Neural cell (in vitro differentiated cells): ENCODE data around the gene SEL1L2. TPM values are rescaled to one million over a fixed set of nuclear protein-coding genes. Genes with fewer than 3 reads are reported as not detected.
A peak's percentile ranks its signal among the peaks of the same experiment; 100 is the strongest.

Experiments
- H2AFZ ChIP-seq: fragments of 200-600, 300-800 bp; sonication (generic), shearing (Covaris generic); 2 replicates; pipeline ENCODE4 v1.6.0; 2014; ENCODE audit warnings: low read depth, mild to moderate bottlenecking, antibody characterized with exemption, low read length, moderate library complexity
- H3F3A ChIP-seq: fragments of 200-600 bp; shearing (Covaris generic); 2 replicates; pipeline ENCODE4 v1.6.1; 2016; ENCODE audit warnings: mild to moderate bottlenecking, moderate library complexity, mixed read lengths, antibody characterized with exemption, low read length; ENCODE audit not compliant: insufficient read depth, poor library complexity, severe bottlenecking
- H3K27ac ChIP-seq: fragments of 200-600, 300-800 bp; sonication (generic), shearing (Covaris generic); 2 replicates; pipeline ENCODE4 v1.5.1; 2014; ENCODE audit warnings: mild to moderate bottlenecking, low read length, moderate library complexity
- H3K27me3 ChIP-seq: fragments of 300-800, 200-600 bp; sonication (generic), shearing (Covaris generic); 2 replicates; pipeline ENCODE4 v1.6.0; 2014; ENCODE audit warnings: mild to moderate bottlenecking, low read depth, low read length, moderate library complexity; ENCODE audit not compliant: insufficient read depth
- H3K36me3 ChIP-seq: fragments of 300-800, 200-600 bp; sonication (generic), shearing (Covaris generic); 2 replicates; pipeline ENCODE4 v1.5.1; 2014; ENCODE audit warnings: mild to moderate bottlenecking, antibody characterized with exemption, low read length, moderate library complexity; ENCODE audit not compliant: insufficient read depth
- H3K4me2 ChIP-seq: fragments of 300-800, 200-600 bp; sonication (generic), shearing (Covaris generic); 2 replicates; pipeline ENCODE4 v1.6.0; 2014; ENCODE audit warnings: mild to moderate bottlenecking, low read length
- H3K4me3 ChIP-seq: fragments of 300-800, 200-600 bp; sonication (generic), shearing (Covaris generic); 2 replicates; pipeline ENCODE4 v1.5.1; 2014; ENCODE audit warnings: mild to moderate bottlenecking, low read length, moderate library complexity
- H3K79me2 ChIP-seq: fragments of 200-600 bp; shearing (Covaris generic); replicated peaks from 2 replicates; pipeline ENCODE4 v1.6.0; 2014; ENCODE audit warnings: mild to moderate bottlenecking, low read length, moderate library complexity; ENCODE audit not compliant: insufficient read depth
- H3K9ac ChIP-seq: fragments of 300-800, 200-600 bp; sonication (generic), shearing (Covaris generic); 2 replicates; pipeline ENCODE4 v1.6.1; 2016; ENCODE audit warnings: mild to moderate bottlenecking, low read length, mixed read lengths
- H3K9me2 ChIP-seq: fragments of 200-600 bp; shearing (Covaris generic); 2 replicates; pipeline ENCODE4 v1.6.1; 2016; ENCODE audit warnings: mild to moderate bottlenecking, low read length, mixed read lengths; ENCODE audit not compliant: insufficient read depth
- H3K9me3 ChIP-seq: fragments of 200-600, 300-800 bp; sonication (generic), shearing (Covaris generic); 2 replicates; pipeline ENCODE4 v1.6.1; 2016; ENCODE audit warnings: mild to moderate bottlenecking, mixed run types, low read length, moderate library complexity, mixed read lengths
- H4K20me1 ChIP-seq: fragments of 200-600 bp; shearing (Covaris generic); 2 replicates; pipeline ENCODE4 v1.6.1; 2016; ENCODE audit warnings: mild to moderate bottlenecking, mixed run types; ENCODE audit not compliant: insufficient read depth
- EP300 ChIP-seq: fragments of 450-650 bp; conservative IDR thresholded peaks from 2 replicates; pipeline ENCODE4 v1.6.1; 2014; ENCODE audit warnings: antibody characterized with exemption, mild to moderate bottlenecking, moderate library complexity; ENCODE audit not compliant: poor library complexity, severe bottlenecking
- EZH2 ChIP-seq: fragments of 200-600, 300-800 bp; shearing (Covaris generic), sonication (generic); IDR thresholded peaks from 2 replicates; pipeline ENCODE4 v1.6.1; 2014; ENCODE audit warnings: antibody characterized with exemption, low read length, borderline replicate concordance, mild to moderate bottlenecking; ENCODE audit not compliant: insufficient read depth, poor library complexity, severe bottlenecking
- MXI1 ChIP-seq: fragments of 450-650 bp; conservative IDR thresholded peaks from 2 replicates; pipeline ENCODE4 v1.6.1; 2014; ENCODE audit warnings: antibody characterized with exemption, mild to moderate bottlenecking; ENCODE audit not compliant: poor library complexity, severe bottlenecking
- POLR2AphosphoS5 ChIP-seq: IDR thresholded peaks from 2 replicates; pipeline ENCODE4 v1.6.1; 2012
- RAD21 ChIP-seq: fragments of 450-650 bp; conservative IDR thresholded peaks from 2 replicates; pipeline ENCODE4 v1.6.1; 2014; ENCODE audit warnings: antibody characterized with exemption, mild to moderate bottlenecking, moderate library complexity
- SMC3 ChIP-seq: fragments of 450-650 bp; conservative IDR thresholded peaks from 2 replicates; pipeline ENCODE4 v1.6.1; 2014; ENCODE audit warnings: antibody characterized with exemption, mild to moderate bottlenecking, moderate library complexity; ENCODE audit not compliant: poor library complexity
- TAF1 ChIP-seq: IDR thresholded peaks from 2 replicates; pipeline ENCODE4 v1.6.1; 2012; ENCODE audit warnings: low read depth
- polyA plus RNA-seq: library from polyadenylated mRNA; depleted of rRNA; stranded (reverse); fragments of >200 nt; gene quantifications from 2 replicates; pipeline ENCODE4 v1.2.3, GENCODE V29; 2014
- TF ChIP-seq, protein P1 (sequence below): IDR thresholded peaks from 2 replicates; pipeline ENCODE4 v1.6.1; 2012; ENCODE audit warnings: borderline replicate concordance

Gene SEL1L2
- polyA plus RNA-seq, 1 donor from 2014 or later: not detected

GRCh38 chr20:13960525-13960924 is 29.9 kb downstream of the SEL1L2 start:
- H3K9me2 ChIP-seq: no peaks in the 10 kb centered on the region
- no peak overlapping the region for H2AFZ ChIP-seq
- H3K9me3 ChIP-seq: no peaks in the 10 kb centered on the region
- H3K36me3 ChIP-seq: no peaks in the 10 kb centered on the region
- H3K27ac ChIP-seq: no peak overlapping the region
- no peaks in the 10 kb centered on the region for H4K20me1 ChIP-seq
- H3K79me2 ChIP-seq: no peaks in the 10 kb centered on the region
- no peak overlapping the region for H3K4me3 ChIP-seq
- TF ChIP-seq MXI1 (no peak), SMC3 (no peak)
- no peaks in the 10 kb centered on the region for H3F3A ChIP-seq
- H3K4me2 ChIP-seq: no peak overlapping the region
- no peak overlapping the region for H3K9ac ChIP-seq
- H3K27me3 ChIP-seq: no peaks in the 10 kb centered on the region

DNA sequence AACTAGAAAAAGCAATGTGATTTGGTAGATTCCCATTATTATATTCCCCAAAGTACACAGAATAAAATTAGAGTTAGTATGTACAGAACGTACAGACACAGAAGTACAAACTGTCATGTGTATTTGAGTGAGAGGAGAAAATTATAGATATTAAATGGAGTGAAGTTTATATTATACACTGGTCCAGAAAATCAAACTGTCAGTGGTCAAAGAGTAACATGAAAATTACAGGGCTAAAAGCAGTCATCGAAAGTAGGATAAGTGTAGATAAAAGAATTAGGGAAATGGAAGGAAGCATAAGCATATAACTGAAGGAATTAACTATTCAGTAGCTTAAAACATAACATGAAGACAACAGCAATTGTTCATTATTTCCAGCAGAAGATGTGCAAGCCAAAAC is 30.3 kb downstream of the SEL1L2 start:
- Histone ChIP-seq H3K36me3 (no peaks in the 10 kb centered on the region), H3K9me2 (no peaks in the 10 kb centered on the region), H3K9me3 (no peaks in the 10 kb centered on the region), H3F3A (no peaks in the 10 kb centered on the region), H3K4me2 (no peak overlapping the region), H3K27ac (no peak overlapping the region), H3K9ac (no peak overlapping the region), H3K27me3 (no peaks in the 10 kb centered on the region), H4K20me1 (no peaks in the 10 kb centered on the region), H3K4me3 (no peak overlapping the region), H2AFZ (no peak overlapping the region), H3K79me2 (no peaks in the 10 kb centered on the region)
- TF ChIP-seq EP300 (peak; percentile 75), POLR2AphosphoS5 (peak; percentile 56), EZH2 (no peak)

DNA sequence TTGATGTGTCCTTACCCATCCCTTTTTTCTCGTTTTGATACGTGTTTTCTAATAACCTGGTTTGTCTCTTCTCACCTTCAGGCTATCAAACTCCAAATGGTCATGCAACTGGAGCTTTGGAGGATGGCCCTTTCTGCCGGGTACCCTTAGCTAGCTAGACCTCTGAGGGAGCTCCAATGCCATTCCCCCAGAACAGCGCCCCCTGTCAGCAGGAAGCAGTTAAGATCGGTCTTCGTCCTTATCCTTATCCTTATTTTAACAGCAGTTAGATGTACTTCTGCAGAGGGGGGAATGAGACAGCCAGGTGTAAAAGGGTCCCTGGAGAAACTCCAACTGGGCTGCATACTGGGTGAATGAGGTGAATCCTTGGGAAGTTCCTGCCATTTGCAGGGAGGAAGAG is 37.2 kb downstream of the SEL1L2 start:
- Histone ChIP-seq H3K9me2 (no peaks in the 10 kb centered on the region), H3K9ac (no peak overlapping the region), H3K27ac (no peak overlapping the region), H3K9me3 (no peaks in the 10 kb centered on the region), H3K36me3 (no peaks in the 10 kb centered on the region), H3K27me3 (no peaks in the 10 kb centered on the region), H4K20me1 (no peaks in the 10 kb centered on the region), H3K4me3 (no peak overlapping the region), H3K79me2 (no peaks in the 10 kb centered on the region), H2AFZ (no peak overlapping the region), H3F3A (no peaks in the 10 kb centered on the region), H3K4me2 (no peak overlapping the region)
- TF ChIP-seq MXI1: no peak
- TF ChIP-seq POLR2AphosphoS5: no peak
- TF ChIP-seq EZH2: no peak
- TF ChIP-seq, protein P1, sequence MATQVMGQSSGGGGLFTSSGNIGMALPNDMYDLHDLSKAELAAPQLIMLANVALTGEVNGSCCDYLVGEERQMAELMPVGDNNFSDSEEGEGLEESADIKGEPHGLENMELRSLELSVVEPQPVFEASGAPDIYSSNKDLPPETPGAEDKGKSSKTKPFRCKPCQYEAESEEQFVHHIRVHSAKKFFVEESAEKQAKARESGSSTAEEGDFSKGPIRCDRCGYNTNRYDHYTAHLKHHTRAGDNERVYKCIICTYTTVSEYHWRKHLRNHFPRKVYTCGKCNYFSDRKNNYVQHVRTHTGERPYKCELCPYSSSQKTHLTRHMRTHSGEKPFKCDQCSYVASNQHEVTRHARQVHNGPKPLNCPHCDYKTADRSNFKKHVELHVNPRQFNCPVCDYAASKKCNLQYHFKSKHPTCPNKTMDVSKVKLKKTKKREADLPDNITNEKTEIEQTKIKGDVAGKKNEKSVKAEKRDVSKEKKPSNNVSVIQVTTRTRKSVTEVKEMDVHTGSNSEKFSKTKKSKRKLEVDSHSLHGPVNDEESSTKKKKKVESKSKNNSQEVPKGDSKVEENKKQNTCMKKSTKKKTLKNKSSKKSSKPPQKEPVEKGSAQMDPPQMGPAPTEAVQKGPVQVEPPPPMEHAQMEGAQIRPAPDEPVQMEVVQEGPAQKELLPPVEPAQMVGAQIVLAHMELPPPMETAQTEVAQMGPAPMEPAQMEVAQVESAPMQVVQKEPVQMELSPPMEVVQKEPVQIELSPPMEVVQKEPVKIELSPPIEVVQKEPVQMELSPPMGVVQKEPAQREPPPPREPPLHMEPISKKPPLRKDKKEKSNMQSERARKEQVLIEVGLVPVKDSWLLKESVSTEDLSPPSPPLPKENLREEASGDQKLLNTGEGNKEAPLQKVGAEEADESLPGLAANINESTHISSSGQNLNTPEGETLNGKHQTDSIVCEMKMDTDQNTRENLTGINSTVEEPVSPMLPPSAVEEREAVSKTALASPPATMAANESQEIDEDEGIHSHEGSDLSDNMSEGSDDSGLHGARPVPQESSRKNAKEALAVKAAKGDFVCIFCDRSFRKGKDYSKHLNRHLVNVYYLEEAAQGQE: no peak
- no peak for TF ChIP-seq SMC3
- no peak for TF ChIP-seq EP300
- TF ChIP-seq RAD21: no peak
- TF ChIP-seq TAF1: no peak
